GM12874 (cell line): ENCODE measurements around the gene WWC1.

ENCODE experiments used
- CTCF ChIP-seq: IDR thresholded peaks from 2 replicates; pipeline ENCODE4 v1.5.1; 2011; ENCODE audit warnings: low read depth, mild to moderate bottlenecking, control low read depth, low read length, moderate library complexity; ENCODE audit not compliant: insufficient read depth

WWC1 gene

DNA sequence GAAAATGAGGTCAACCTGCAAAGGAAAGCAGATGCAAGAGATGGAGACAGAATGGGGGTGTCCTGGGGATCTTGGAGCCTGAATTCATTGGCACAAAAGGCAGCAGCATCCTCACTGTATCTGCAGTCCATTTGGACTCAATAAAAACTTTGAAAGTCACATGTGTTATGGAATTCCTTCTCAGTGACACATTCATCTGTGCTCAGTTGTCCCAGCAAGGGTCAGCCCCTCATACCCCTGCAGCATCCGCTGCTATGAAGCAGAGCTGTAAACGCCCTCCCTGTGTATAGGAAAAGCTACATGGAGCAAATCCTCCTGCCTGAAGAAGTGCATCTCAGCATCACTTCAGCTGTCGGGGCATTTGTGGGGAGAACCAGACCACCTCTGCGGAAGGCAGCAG lies 180.3 kb downstream of the WWC1 start:
- TF ChIP-seq CTCF: no peak

DNA sequence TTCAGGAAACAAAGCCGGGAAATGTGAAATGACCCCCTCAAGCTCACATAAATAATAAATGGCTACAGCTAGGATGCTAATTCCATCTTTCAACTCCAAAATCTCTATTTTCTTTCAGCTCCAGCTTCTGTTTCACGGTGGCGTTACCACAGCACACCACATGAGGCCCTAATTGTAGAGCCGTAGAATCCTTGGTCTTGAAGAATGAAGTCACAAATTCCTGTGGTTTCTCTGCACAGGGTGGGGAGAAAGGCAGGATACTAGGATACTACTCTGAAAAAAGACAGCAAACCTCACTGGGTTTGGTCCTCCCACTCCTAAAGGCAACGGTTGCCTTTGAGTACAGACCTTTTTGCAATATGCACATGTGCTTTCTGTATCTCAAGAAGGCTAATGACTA lies 180.9 kb downstream of the WWC1 start:
- TF ChIP-seq CTCF: no peak

DNA sequence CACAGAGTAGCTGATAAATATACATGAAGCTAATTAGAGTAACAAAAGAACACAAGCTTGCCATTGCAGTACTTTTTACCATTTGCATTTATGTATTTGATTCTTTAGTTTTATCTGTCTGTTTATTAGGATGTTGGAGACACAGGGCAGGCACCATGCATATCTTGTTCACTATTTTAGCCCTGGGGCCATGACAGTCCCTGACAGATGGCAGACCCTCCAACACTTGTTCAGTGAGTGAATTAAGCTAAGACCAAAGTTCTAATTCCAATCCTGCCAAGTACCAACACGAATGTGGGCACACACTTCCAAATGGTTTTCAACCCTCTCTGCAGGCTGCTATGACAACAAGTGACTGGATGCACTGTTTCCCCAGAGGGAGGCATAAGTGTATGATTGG lies 182.9 kb downstream of the WWC1 start:
- TF ChIP-seq CTCF: no peak

DNA sequence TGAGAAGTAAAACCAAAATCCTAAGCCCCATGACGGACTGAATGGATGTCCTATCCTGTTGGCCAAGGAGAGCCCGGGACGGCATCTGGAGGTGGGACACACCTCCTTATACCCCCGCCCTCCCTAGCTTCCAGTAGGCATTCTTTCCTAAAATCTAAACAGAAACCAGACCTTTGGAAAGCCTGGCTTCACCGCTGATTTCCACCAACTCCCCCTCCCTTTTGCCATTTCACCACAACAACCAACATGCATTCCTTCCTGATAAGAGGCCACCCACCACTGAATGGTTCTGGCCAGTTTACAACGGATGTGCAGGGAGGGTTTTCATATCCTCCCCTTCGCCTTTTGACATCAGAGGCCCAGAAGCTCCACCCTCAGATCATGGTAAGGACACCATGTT lies 185.6 kb downstream of the WWC1 start:
- no peak for TF ChIP-seq CTCF

GRCh38 chr5:168479166-168479565 lies 187.7 kb downstream of the WWC1 start:
- TF ChIP-seq CTCF: no peak

GRCh38 chr5:168480601-168481000 lies 189.2 kb downstream of the WWC1 start:
- no peak for TF ChIP-seq CTCF

DNA sequence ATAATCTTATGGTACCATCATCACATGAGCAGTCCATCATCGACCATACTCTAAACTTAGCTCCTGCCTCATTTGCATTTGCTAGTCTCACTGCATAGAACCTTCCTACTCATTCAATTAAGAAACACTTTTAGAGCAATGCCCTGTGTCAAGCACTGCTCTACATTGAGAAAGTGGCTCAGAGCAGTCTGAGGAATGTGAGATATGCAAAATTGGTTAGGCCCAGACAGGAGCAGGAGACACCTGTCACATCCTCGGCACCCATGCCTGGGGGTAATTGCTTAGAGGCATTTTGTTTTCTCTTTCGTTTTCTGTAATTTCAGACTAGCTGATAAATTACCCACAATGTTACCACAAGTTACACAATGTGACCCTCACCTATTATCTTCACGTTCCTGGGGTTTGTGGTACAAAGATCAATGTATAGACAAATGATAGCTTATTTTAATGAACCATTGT lies 189.9 kb downstream of the WWC1 start:
- TF ChIP-seq CTCF: no peak

DNA sequence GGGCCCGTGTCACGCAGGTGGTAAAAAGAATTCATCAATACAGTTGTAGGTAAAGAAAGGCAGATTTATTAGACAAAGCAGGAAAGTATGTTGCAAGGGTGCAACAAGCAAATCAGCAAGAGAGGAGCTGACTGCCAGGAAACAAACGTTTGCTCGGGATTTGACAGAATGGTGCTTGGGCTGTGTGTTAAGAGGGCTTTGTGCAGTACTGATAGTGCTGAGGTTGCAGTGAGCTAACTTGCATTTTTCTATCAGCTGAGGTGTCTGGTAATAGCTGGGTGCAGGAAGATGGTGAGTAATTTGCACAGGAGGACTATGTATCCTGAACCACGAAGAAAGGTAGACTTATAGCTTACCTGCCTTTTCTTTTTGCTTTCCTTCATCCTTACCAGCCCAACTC lies 190.9 kb downstream of the WWC1 start:
- no peak for TF ChIP-seq CTCF
